GM23338 (cell line): Measurements from ENCODE around the gene SLC4A9.
A peak's percentile ranks its signal among the peaks of the same experiment; 100 is the strongest.

Experiments
- CREB1 ChIP-seq: fragments of 250-450 bp; sonication (Bioruptor Pico); IDR thresholded peaks from 2 replicates; pipeline ENCODE4 v1.5.0; 2020; ENCODE audit warnings: low read depth, mild to moderate bottlenecking, moderate library complexity
- CTCF ChIP-seq, 2 experiments: fragments of 200-600 bp in 1 of 2; sonication (generic) in 1 of 2; conservative IDR thresholded peaks; 2 replicates each; pipeline versions ENCODE4 v1.5.1 to v1.6.1; 2016 to 2017; ENCODE audit warnings: antibody characterized with exemption in 2 of 2, low read depth in 2 of 2, mild to moderate bottlenecking in 2 of 2, moderate library complexity in 1 of 2
- EZH2 ChIP-seq: fragments of 200-600 bp; sonication (generic); IDR thresholded peaks from one replicate; pipeline ENCODE4 v1.8.0; 2017; ENCODE audit warnings: antibody characterized with exemption, mild to moderate bottlenecking, low read depth; ENCODE audit not compliant: unreplicated experiment
- JUNB ChIP-seq: IDR thresholded peaks from one replicate; pipeline ENCODE4 v1.6.1; 2016; ENCODE audit warnings: antibody characterized with exemption; ENCODE audit not compliant: unreplicated experiment
- POLR2AphosphoS5 ChIP-seq: IDR thresholded peaks from 2 replicates; pipeline ENCODE4 v1.6.1; 2016; ENCODE audit warnings: antibody characterized with exemption, low read depth

GRCh38 chr5:140362875-140363630 is 3.1 kb downstream of the SLC4A9 start:
- TF ChIP-seq CTCF (conservative IDR thresholded peaks at IDR 0.05; ENCODE audit: low read depth in 2 of 2) (peak; percentile 88 to 99), POLR2AphosphoS5 (peak; percentile 54), EZH2 (no peak), JUNB (peak; percentile 43), CREB1 (peak; percentile 48; the same call in 1 of the 2 replicates)
